Measurements from ENCODE around the gene RAD9A.

RAD9A gene

DNA sequence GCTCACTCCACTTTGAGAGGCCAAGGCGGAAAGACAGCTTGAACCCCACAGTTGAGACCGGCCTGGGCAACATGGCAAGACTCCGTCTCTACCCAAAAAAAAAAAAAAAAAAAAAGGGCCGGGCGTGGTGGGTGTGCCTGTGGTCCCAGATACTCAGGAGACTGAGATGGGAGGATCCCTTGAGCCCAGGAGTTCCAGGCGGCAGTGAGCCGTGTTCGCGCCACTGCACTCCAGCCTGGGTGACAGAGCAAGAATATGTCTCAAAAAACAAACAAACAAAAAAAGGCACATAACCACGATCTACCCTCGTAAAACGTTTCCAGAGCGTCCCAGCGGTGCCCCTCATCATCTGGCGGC, 861 bp upstream of the RAD9A start:
- peak overlapping the region; percentile 79 for H3K4me3 ChIP-seq (ENCODE audit: low read length)
- no peak overlapping the region for H2AK5ac ChIP-seq (ENCODE audit: low read length)
- H3K27ac ChIP-seq (ENCODE audit: low read depth, low read length): peak overlapping the region; percentile 69
- peaks cover 5% of the 10 kb centered on the region for H3K79me2 ChIP-seq (ENCODE audit: control insufficient read depth, insufficient read depth, low read length)
- DNase-seq: no peak
- H2BK15ac ChIP-seq (replicated peaks; ENCODE audit: low read depth): no peak overlapping the region
- no peak overlapping the region for H3K4ac ChIP-seq (ENCODE audit: low read depth, low read length)
- no peaks in the 10 kb centered on the region for H3K27me3 ChIP-seq (ENCODE audit: insufficient read depth, low read length, poor library complexity)
- no CpG with 5 or more reads among the region's 15 CpGs for WGBS (ENCODE audit: extremely low coverage, insufficient coverage, low lambda C conversion rate)
- H3K56ac ChIP-seq (ENCODE audit: low read length): peak overlapping the region; percentile 97
- no peak overlapping the region for H2BK5ac ChIP-seq (ENCODE audit: low read length)
- H3K36me3 ChIP-seq (ENCODE audit: control insufficient read depth, insufficient read depth, low read length): no peaks in the 10 kb centered on the region
- peaks cover 9% of the 10 kb centered on the region for H3K4me1 ChIP-seq (ENCODE audit: control insufficient read depth, low read depth, low read length)
- H4K5ac ChIP-seq (ENCODE audit: low read length): no peak overlapping the region
- H3K23ac ChIP-seq (ENCODE audit: low read length): no peak overlapping the region
- H3K9ac ChIP-seq (ENCODE audit: low read length): peak overlapping the region; percentile 84
- no peak overlapping the region for H4K8ac ChIP-seq (ENCODE audit: low read depth, low read length)
- peaks cover 8% of the 10 kb centered on the region for H3K79me1 ChIP-seq (ENCODE audit: low read length)
- peak overlapping the region; percentile 75 for H3K4me2 ChIP-seq (ENCODE audit: low read length)
- H3K18ac ChIP-seq (ENCODE audit: low read length): no peak overlapping the region
- no peak overlapping the region for H2BK120ac ChIP-seq (ENCODE audit: low read depth, low read length)

DNA sequence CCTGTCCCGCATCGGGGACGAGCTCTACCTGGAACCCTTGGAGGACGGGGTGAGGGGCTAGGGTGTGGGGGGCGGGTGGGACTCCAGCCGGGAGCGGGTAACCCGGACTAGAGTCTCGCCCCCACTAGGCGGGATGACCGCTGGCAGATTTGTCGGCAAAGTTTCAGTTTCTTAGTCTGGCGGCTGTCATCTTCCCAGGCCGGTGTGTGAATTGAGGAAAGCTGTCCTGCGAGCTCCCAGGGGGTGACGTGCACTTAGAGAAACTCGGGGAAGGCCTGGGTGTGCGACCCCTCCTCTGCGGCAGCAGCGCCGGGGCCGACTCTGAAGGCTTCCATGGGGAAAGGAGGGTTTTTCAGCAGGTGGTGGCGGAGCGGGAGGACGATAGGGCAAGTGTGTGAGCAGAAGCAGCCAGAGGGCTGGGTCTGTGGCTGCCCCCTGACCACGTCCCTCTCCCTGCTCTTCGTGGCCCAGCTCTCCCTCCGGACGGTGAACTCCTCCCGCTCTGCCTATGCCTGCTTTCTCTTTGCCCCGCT, 463 bp downstream of the RAD9A start:
- H3K4me2 ChIP-seq (ENCODE audit: low read length): peak overlapping the region; percentile 70
- H2BK120ac ChIP-seq (ENCODE audit: low read depth, low read length): no peak overlapping the region
- H3K36me3 ChIP-seq (ENCODE audit: control insufficient read depth, insufficient read depth, low read length): no peaks in the 10 kb centered on the region
- H2BK15ac ChIP-seq (replicated peaks; ENCODE audit: low read depth): no peak overlapping the region
- WGBS (ENCODE audit: extremely low coverage, insufficient coverage, low lambda C conversion rate): no CpG with 5 or more reads among the region's 31 CpGs
- H4K8ac ChIP-seq (ENCODE audit: low read depth, low read length): no peak overlapping the region
- H3K27me3 ChIP-seq (ENCODE audit: insufficient read depth, low read length, poor library complexity): no peaks in the 10 kb centered on the region
- H3K18ac ChIP-seq (ENCODE audit: low read length): peak overlapping the region; percentile 6
- no peak overlapping the region for H2BK5ac ChIP-seq (ENCODE audit: low read length)
- H3K79me2 ChIP-seq (ENCODE audit: control insufficient read depth, insufficient read depth, low read length): peaks cover 5% of the 10 kb centered on the region
- peak overlapping the region; percentile 98 for H3K56ac ChIP-seq (ENCODE audit: low read length)
- peak overlapping the region; percentile 72 for H3K4me3 ChIP-seq (ENCODE audit: low read length)
- peaks cover 9% of the 10 kb centered on the region for H3K4me1 ChIP-seq (ENCODE audit: control insufficient read depth, low read depth, low read length)
- peak overlapping the region; percentile 80 for H3K23ac ChIP-seq (ENCODE audit: low read length)
- peaks cover 8% of the 10 kb centered on the region for H3K79me1 ChIP-seq (ENCODE audit: low read length)
- no peak overlapping the region for H3K4ac ChIP-seq (ENCODE audit: low read depth, low read length)
- H4K5ac ChIP-seq (ENCODE audit: low read length): no peak overlapping the region
- no peak overlapping the region for H3K27ac ChIP-seq (ENCODE audit: low read depth, low read length)
- no peak for DNase-seq
- peak overlapping the region; percentile 84 for H3K9ac ChIP-seq (ENCODE audit: low read length)
- no peak overlapping the region for H2AK5ac ChIP-seq (ENCODE audit: low read length)

DNA sequence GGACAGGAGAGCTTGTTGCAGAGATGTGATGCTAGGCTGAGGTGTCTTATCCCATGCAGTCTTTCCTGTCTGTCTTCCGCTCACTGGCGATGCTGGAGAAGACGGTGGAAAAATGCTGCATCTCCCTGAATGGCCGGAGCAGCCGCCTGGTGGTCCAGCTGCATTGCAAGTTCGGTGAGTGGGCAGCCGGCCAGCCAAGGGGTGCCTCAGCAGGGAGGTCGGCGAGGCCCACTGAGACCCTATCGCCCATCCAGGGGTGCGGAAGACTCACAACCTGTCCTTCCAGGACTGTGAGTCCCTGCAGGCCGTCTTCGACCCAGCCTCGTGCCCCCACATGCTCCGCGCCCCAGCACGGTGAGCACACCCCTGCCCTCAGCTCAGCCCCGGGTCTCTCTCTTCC, 1.7 kb downstream of the RAD9A start:
- no peak overlapping the region for H3K27ac ChIP-seq (ENCODE audit: low read depth, low read length)
- no peak overlapping the region for H4K5ac ChIP-seq (ENCODE audit: low read length)
- no peak overlapping the region for H3K18ac ChIP-seq (ENCODE audit: low read length)
- H3K79me2 ChIP-seq (ENCODE audit: control insufficient read depth, insufficient read depth, low read length): peaks cover 5% of the 10 kb centered on the region
- peaks cover 8% of the 10 kb centered on the region for H3K79me1 ChIP-seq (ENCODE audit: low read length)
- H3K4me1 ChIP-seq (ENCODE audit: control insufficient read depth, low read depth, low read length): peaks cover 4% of the 10 kb centered on the region
- H2BK15ac ChIP-seq (replicated peaks; ENCODE audit: low read depth): no peak overlapping the region
- H3K4me2 ChIP-seq (ENCODE audit: low read length): no peak overlapping the region
- no peaks in the 10 kb centered on the region for H3K27me3 ChIP-seq (ENCODE audit: insufficient read depth, low read length, poor library complexity)
- no peak overlapping the region for H3K56ac ChIP-seq (ENCODE audit: low read length)
- H3K9ac ChIP-seq (ENCODE audit: low read length): no peak overlapping the region
- no CpG with 5 or more reads among the region's 18 CpGs for WGBS (ENCODE audit: extremely low coverage, insufficient coverage, low lambda C conversion rate)
- no peak overlapping the region for H3K4me3 ChIP-seq (ENCODE audit: low read length)
- H2BK120ac ChIP-seq (ENCODE audit: low read depth, low read length): no peak overlapping the region
- H2AK5ac ChIP-seq (ENCODE audit: low read length): no peak overlapping the region
- H3K23ac ChIP-seq (ENCODE audit: low read length): no peak overlapping the region
- DNase-seq: no peak
- no peak overlapping the region for H2BK5ac ChIP-seq (ENCODE audit: low read length)
- H4K8ac ChIP-seq (ENCODE audit: low read depth, low read length): no peak overlapping the region
- H3K4ac ChIP-seq (ENCODE audit: low read depth, low read length): no peak overlapping the region
- peaks cover 3% of the 10 kb centered on the region for H3K36me3 ChIP-seq (ENCODE audit: control insufficient read depth, insufficient read depth, low read length)

GRCh38 chr11:67393990-67394389, 2.2 kb downstream of the RAD9A start:
- no peak overlapping the region for H3K27ac ChIP-seq (ENCODE audit: low read depth, low read length)
- H3K18ac ChIP-seq (ENCODE audit: low read length): no peak overlapping the region
- peaks cover 10% of the 10 kb centered on the region for H3K79me1 ChIP-seq (ENCODE audit: low read length)
- H3K4ac ChIP-seq (ENCODE audit: low read depth, low read length): no peak overlapping the region
- no CpG with 5 or more reads among the region's 5 CpGs for WGBS (ENCODE audit: extremely low coverage, insufficient coverage, low lambda C conversion rate)
- H3K4me3 ChIP-seq (ENCODE audit: low read length): no peak overlapping the region
- H3K9ac ChIP-seq (ENCODE audit: low read length): no peak overlapping the region
- H2BK120ac ChIP-seq (ENCODE audit: low read depth, low read length): no peak overlapping the region
- H2BK5ac ChIP-seq (ENCODE audit: low read length): no peak overlapping the region
- no peaks in the 10 kb centered on the region for H3K27me3 ChIP-seq (ENCODE audit: insufficient read depth, low read length, poor library complexity)
- H3K4me2 ChIP-seq (ENCODE audit: low read length): no peak overlapping the region
- H3K23ac ChIP-seq (ENCODE audit: low read length): no peak overlapping the region
- no peak for DNase-seq
- H4K5ac ChIP-seq (ENCODE audit: low read length): no peak overlapping the region
- H2BK15ac ChIP-seq (replicated peaks; ENCODE audit: low read depth): no peak overlapping the region
- no peak overlapping the region for H3K56ac ChIP-seq (ENCODE audit: low read length)
- H2AK5ac ChIP-seq (ENCODE audit: low read length): no peak overlapping the region
- peaks cover 5% of the 10 kb centered on the region for H3K79me2 ChIP-seq (ENCODE audit: control insufficient read depth, insufficient read depth, low read length)
- H3K36me3 ChIP-seq (ENCODE audit: control insufficient read depth, insufficient read depth, low read length): peaks cover 7% of the 10 kb centered on the region
- peaks cover 4% of the 10 kb centered on the region for H3K4me1 ChIP-seq (ENCODE audit: control insufficient read depth, low read depth, low read length)
- H4K8ac ChIP-seq (ENCODE audit: low read depth, low read length): no peak overlapping the region

DNA sequence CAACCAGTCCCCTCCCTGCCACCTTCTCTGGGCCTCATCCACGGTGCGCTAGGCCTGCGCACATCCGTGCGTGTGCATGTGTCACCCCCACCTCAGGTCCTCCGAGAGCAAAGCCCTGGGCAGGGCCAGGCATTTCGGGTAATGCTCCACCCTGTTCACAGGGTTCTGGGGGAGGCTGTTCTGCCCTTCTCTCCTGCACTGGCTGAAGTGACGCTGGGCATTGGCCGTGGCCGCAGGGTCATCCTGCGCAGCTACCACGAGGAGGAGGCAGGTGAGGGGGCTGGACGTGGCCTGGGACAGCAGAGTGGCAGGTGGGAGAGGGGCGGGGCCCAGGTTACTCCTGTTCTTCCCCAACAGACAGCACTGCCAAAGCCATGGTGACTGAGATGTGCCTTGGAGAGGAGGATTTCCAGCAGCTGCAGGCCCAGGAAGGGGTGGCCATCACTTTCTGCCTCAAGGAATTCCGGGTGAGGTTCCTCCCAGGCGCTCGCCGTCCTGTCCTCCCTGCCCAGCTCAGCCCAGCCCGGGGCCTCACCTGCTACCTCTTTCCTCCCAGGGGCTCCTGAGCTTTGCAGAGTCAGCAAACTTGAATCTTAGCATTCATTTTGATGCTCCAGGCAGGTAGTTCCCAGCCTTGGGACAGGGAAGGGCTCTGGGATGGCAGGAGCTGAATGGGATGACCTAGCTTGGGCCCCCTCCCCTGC, 3.9 kb downstream of the RAD9A start:
- Histone ChIP-seq H3K27ac (ENCODE audit: low read depth, low read length) (no peak overlapping the region), H3K18ac (ENCODE audit: low read length) (no peak overlapping the region), H2BK15ac (replicated peaks; ENCODE audit: low read depth) (no peak overlapping the region), H4K8ac (ENCODE audit: low read depth, low read length) (no peak overlapping the region), H3K9ac (ENCODE audit: low read length) (no peak overlapping the region), H3K27me3 (ENCODE audit: insufficient read depth, low read length, poor library complexity) (no peaks in the 10 kb centered on the region), H3K23ac (ENCODE audit: low read length) (no peak overlapping the region), H2BK5ac (ENCODE audit: low read length) (no peak overlapping the region), H3K4me1 (ENCODE audit: control insufficient read depth, low read depth, low read length) (peaks cover 7% of the 10 kb centered on the region), H3K36me3 (ENCODE audit: control insufficient read depth, insufficient read depth, low read length) (peaks cover 9% of the 10 kb centered on the region), H2BK120ac (ENCODE audit: low read depth, low read length) (no peak overlapping the region), H3K4ac (ENCODE audit: low read depth, low read length) (no peak overlapping the region), H3K4me3 (ENCODE audit: low read length) (no peak overlapping the region), H4K5ac (ENCODE audit: low read length) (no peak overlapping the region), H3K56ac (ENCODE audit: low read length) (peak overlapping the region; percentile 67), H3K4me2 (ENCODE audit: low read length) (no peak overlapping the region), H3K79me2 (ENCODE audit: control insufficient read depth, insufficient read depth, low read length) (peaks cover 15% of the 10 kb centered on the region), H3K79me1 (ENCODE audit: low read length) (peaks cover 18% of the 10 kb centered on the region), H2AK5ac (ENCODE audit: low read length) (no peak overlapping the region)
- WGBS (ENCODE audit: extremely low coverage, insufficient coverage, low lambda C conversion rate): no CpG with 5 or more reads among the region's 19 CpGs
- DNase-seq: no peak

DNA sequence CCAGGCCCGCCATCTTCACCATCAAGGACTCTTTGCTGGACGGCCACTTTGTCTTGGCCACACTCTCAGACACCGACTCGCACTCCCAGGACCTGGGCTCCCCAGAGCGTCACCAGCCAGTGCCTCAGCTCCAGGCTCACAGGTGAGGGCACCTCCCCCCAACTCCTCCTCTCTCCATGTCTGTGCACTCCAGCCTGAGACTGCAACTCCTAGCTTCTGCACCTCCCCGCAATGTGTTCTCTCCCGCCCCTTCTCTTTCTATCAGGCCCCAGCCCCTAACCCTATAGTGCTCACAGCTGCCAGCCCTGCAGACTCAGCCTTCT, 4.4 kb downstream of the RAD9A start:
- H3K4me3 ChIP-seq (ENCODE audit: low read length): no peak overlapping the region
- DNase-seq: no peak
- no peak overlapping the region for H2AK5ac ChIP-seq (ENCODE audit: low read length)
- no peak overlapping the region for H3K23ac ChIP-seq (ENCODE audit: low read length)
- peaks cover 9% of the 10 kb centered on the region for H3K36me3 ChIP-seq (ENCODE audit: control insufficient read depth, insufficient read depth, low read length)
- no peak overlapping the region for H4K8ac ChIP-seq (ENCODE audit: low read depth, low read length)
- peak overlapping the region; percentile 49 for H3K9ac ChIP-seq (ENCODE audit: low read length)
- no peak overlapping the region for H2BK15ac ChIP-seq (replicated peaks; ENCODE audit: low read depth)
- no peak overlapping the region for H2BK5ac ChIP-seq (ENCODE audit: low read length)
- peak overlapping the region; percentile 78 for H3K27ac ChIP-seq (ENCODE audit: low read depth, low read length)
- H4K5ac ChIP-seq (ENCODE audit: low read length): no peak overlapping the region
- no CpG with 5 or more reads among the region's 7 CpGs for WGBS (ENCODE audit: extremely low coverage, insufficient coverage, low lambda C conversion rate)
- no peak overlapping the region for H3K4ac ChIP-seq (ENCODE audit: low read depth, low read length)
- peaks cover 19% of the 10 kb centered on the region for H3K79me1 ChIP-seq (ENCODE audit: low read length)
- H2BK120ac ChIP-seq (ENCODE audit: low read depth, low read length): no peak overlapping the region
- H3K79me2 ChIP-seq (ENCODE audit: control insufficient read depth, insufficient read depth, low read length): peaks cover 19% of the 10 kb centered on the region
- no peak overlapping the region for H3K18ac ChIP-seq (ENCODE audit: low read length)
- H3K4me2 ChIP-seq (ENCODE audit: low read length): no peak overlapping the region
- H3K56ac ChIP-seq (ENCODE audit: low read length): peak overlapping the region; percentile 67
- peaks cover 8% of the 10 kb centered on the region for H3K4me1 ChIP-seq (ENCODE audit: control insufficient read depth, low read depth, low read length)
- H3K27me3 ChIP-seq (ENCODE audit: insufficient read depth, low read length, poor library complexity): no peaks in the 10 kb centered on the region
